Hepatocyte (in vitro differentiated cells): ENCODE measurements around the gene GNAT1. TPM values are rescaled to one million over a fixed set of nuclear protein-coding genes. Genes with fewer than 3 reads are reported as not detected.

Experiments used
- DNase-seq: peaks from one replicate; pipeline ENCODE4 v3.0.0-alpha.2; 2016; ENCODE audit warnings: low spot score
- H2AFZ ChIP-seq: fragments of 200-600 bp; sonication (generic); 2 replicates; pipeline ENCODE4 v1.6.0; 2016; ENCODE audit warnings: antibody characterized with exemption, mild to moderate bottlenecking
- H3K27ac ChIP-seq: fragments of 200-600 bp; sonication (generic); 2 replicates; pipeline ENCODE4 v1.5.1; 2016; ENCODE audit warnings: mild to moderate bottlenecking
- H3K27me3 ChIP-seq: fragments of 200-600 bp; sonication (generic); 2 replicates; pipeline ENCODE4 v1.6.1; 2016
- H3K36me3 ChIP-seq: fragments of 200-600 bp; sonication (generic); replicated peaks from 2 replicates; pipeline ENCODE4 v1.5.1; 2016; ENCODE audit warnings: low read depth; ENCODE audit not compliant: insufficient read depth
- H3K4me1 ChIP-seq: fragments of 200-600 bp; sonication (generic); 2 replicates; pipeline ENCODE4 v1.5.1; 2016; ENCODE audit warnings: mild to moderate bottlenecking, moderate library complexity; ENCODE audit not compliant: insufficient read depth
- H3K4me2 ChIP-seq: fragments of 200-600 bp; sonication (generic); 2 replicates; pipeline ENCODE4 v1.6.0; 2016
- H3K4me3 ChIP-seq: fragments of 200-600 bp; sonication (generic); 2 replicates; pipeline ENCODE4 v1.5.1; 2016; ENCODE audit warnings: mild to moderate bottlenecking
- H3K79me2 ChIP-seq: fragments of 200-600 bp; sonication (generic); 2 replicates; pipeline ENCODE4 v1.6.0; 2017; ENCODE audit warnings: mild to moderate bottlenecking
- H3K9me2 ChIP-seq: fragments of 200-600 bp; sonication (generic); replicated peaks from 2 replicates; pipeline ENCODE4 v1.6.0; 2017; ENCODE audit warnings: mild to moderate bottlenecking; ENCODE audit not compliant: insufficient read depth
- H3K9me3 ChIP-seq: fragments of 200-600 bp; sonication (generic); 2 replicates; pipeline ENCODE4 v1.5.1; 2016; ENCODE audit warnings: low read depth, mild to moderate bottlenecking
- H4K20me1 ChIP-seq: fragments of 200-600 bp; sonication (generic); 2 replicates; pipeline ENCODE4 v1.6.0; 2016; ENCODE audit warnings: mild to moderate bottlenecking; ENCODE audit not compliant: insufficient read depth, poor library complexity, severe bottlenecking
- CTCF ChIP-seq: fragments of 200-600 bp; sonication (generic); IDR thresholded peaks from 2 replicates; pipeline ENCODE4 v1.5.1; 2016; ENCODE audit warnings: antibody characterized with exemption, mild to moderate bottlenecking; ENCODE audit not compliant: poor library complexity
- EZH2 ChIP-seq: fragments of 200-600 bp; sonication (generic); IDR thresholded peaks from 2 replicates; pipeline ENCODE4 v1.6.1; 2016; ENCODE audit warnings: antibody characterized with exemption, mild to moderate bottlenecking, borderline replicate concordance
- EZH2phosphoT487 ChIP-seq: fragments of 200-600 bp; sonication (generic); IDR thresholded peaks from one replicate; pipeline ENCODE4 v1.6.1; 2018; ENCODE audit warnings: antibody characterized with exemption, mild to moderate bottlenecking, low read depth, moderate library complexity; ENCODE audit not compliant: unreplicated experiment, severe bottlenecking
- WGBS: methylation state at CpG from one replicate; pipeline ENCODE4 v1.1.6; 2016; ENCODE audit warnings: low lambda C conversion rate; ENCODE audit errors: missing lambda C conversion rate; 5-methylcytosine and 5-hydroxymethylcytosine counted together
- polyA plus RNA-seq: library from polyadenylated mRNA; unstranded; fragments of >200 nt; fragmentation: Nextera tagmentation; extraction: Ambion mirVana; gene quantifications from 2 replicates; pipeline ENCODE4 v1.2.1, GENCODE V29; 2016
- total RNA-seq: library from RNA; depleted of rRNA; stranded (reverse); fragments of >200 nt; gene quantifications from 2 replicates; pipeline ENCODE4 v1.2.3, GENCODE V29; 2014

GNAT1 gene
- total and polyA plus RNA-seq, 2 experiments from 2014 or later = not detected

- Histone ChIP-seq H3K4me3 (no peak overlapping the region), H3K9me2 (no peaks in the 10 kb centered on the region), H3K27me3 (peaks cover 3% of the 10 kb centered on the region), H3K4me1 (no peaks in the 10 kb centered on the region), H3K36me3 (no peaks in the 10 kb centered on the region), H3K27ac (no peak overlapping the region), H4K20me1 (no peaks in the 10 kb centered on the region), H3K79me2 (no peaks in the 10 kb centered on the region), H3K9me3 (no peaks in the 10 kb centered on the region), H3K4me2 (no peak overlapping the region), H2AFZ (no peak overlapping the region)
- 96% methylated on average over 32 of the region's 34 CpGs for WGBS
- TF ChIP-seq EZH2 (no peak), CTCF (no peak), EZH2phosphoT487 (no peak)
- DNase-seq = no peak
Observed at GRCh38 chr3:50193746-50194127, 2.3 kb downstream of the GNAT1 start.

- Histone ChIP-seq H3K27me3 (peaks cover 3% of the 10 kb centered on the region), H3K4me2 (peak overlapping the region; percentile 68), H3K9me2 (no peaks in the 10 kb centered on the region), H3K4me3 (no peak overlapping the region), H4K20me1 (no peaks in the 10 kb centered on the region), H3K27ac (no peak overlapping the region), H3K9me3 (no peaks in the 10 kb centered on the region), H3K36me3 (no peaks in the 10 kb centered on the region), H3K79me2 (no peaks in the 10 kb centered on the region), H2AFZ (no peak overlapping the region), H3K4me1 (no peaks in the 10 kb centered on the region)
- no peak for TF ChIP-seq EZH2phosphoT487
- peak; percentile 72 for TF ChIP-seq CTCF
- DNase-seq = peak; percentile 73
- WGBS = 45% methylated on average over 49 of the region's 70 CpGs
Observed at GRCh38 chr3:50194128-50194902, 2.9 kb downstream of the GNAT1 start.

- Histone ChIP-seq H3K27ac (peak overlapping the region; percentile 54), H3K4me3 (no peak overlapping the region), H3K4me2 (peak overlapping the region; percentile 68), H3K9me2 (no peaks in the 10 kb centered on the region), H3K79me2 (no peaks in the 10 kb centered on the region), H4K20me1 (no peaks in the 10 kb centered on the region), H3K27me3 (peaks cover 3% of the 10 kb centered on the region), H3K4me1 (no peaks in the 10 kb centered on the region), H2AFZ (no peak overlapping the region), H3K36me3 (no peaks in the 10 kb centered on the region), H3K9me3 (no peaks in the 10 kb centered on the region)
- peak; percentile 52 for DNase-seq
- TF ChIP-seq CTCF = no peak
- no peak for TF ChIP-seq EZH2
- TF ChIP-seq EZH2phosphoT487 = no peak
- 81% methylated on average over 9 of the region's 14 CpGs for WGBS
Observed at GRCh38 chr3:50194903-50195500, 3.6 kb downstream of the GNAT1 start.
